ENCODE results near the gene MRPL28. TPM values are rescaled to one million over a fixed set of nuclear protein-coding genes. Genes with fewer than 3 reads are reported as not detected.
A peak's percentile ranks its signal among the peaks of the same experiment; 100 is the strongest.

The MRPL28 gene
- total and polyA plus RNA-seq, 8 donors, result 39.6 to 59.4 (median 46.8) TPM

DNA sequence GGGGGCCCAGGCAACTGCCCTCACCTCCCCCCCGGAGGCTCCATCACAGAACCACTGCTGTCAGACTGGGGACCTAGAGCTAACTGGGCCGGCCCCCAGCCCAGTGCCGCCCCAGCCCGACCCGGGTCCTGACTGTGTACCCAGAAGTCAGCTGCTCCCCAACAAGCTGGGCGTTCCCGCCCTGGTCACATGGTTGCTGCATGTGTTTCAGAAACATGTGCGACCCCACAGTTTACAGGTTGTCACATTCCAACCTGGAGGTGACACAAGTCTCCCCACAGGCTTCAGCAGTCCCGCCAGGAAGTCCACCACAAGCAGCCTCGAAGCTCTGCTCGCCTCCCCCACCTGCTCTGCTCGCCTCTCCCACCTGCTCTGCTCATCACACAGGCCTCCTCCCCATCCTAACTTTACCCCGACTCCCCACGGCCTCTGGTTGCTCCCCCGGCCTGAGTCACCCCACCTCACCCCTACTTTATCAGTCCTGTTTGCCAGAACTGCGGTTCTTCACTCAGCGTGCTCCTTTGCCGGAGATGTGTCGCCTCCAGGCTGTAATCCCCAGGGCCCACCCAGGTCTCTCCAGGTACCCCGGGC, 968 bp downstream of the MRPL28 start:
- no peak overlapping the region for H3K27ac ChIP-seq
- no peaks in the 10 kb centered on the region for H3K9me3 ChIP-seq
- DNase-seq (peak in 1 of 4 donors; percentile 81), ATAC-seq (no peak)
- H3K27me3 ChIP-seq, result peaks cover 0 to 7% of the 10 kb centered on the region in 2 donors
- TF ChIP-seq, protein P1, sequence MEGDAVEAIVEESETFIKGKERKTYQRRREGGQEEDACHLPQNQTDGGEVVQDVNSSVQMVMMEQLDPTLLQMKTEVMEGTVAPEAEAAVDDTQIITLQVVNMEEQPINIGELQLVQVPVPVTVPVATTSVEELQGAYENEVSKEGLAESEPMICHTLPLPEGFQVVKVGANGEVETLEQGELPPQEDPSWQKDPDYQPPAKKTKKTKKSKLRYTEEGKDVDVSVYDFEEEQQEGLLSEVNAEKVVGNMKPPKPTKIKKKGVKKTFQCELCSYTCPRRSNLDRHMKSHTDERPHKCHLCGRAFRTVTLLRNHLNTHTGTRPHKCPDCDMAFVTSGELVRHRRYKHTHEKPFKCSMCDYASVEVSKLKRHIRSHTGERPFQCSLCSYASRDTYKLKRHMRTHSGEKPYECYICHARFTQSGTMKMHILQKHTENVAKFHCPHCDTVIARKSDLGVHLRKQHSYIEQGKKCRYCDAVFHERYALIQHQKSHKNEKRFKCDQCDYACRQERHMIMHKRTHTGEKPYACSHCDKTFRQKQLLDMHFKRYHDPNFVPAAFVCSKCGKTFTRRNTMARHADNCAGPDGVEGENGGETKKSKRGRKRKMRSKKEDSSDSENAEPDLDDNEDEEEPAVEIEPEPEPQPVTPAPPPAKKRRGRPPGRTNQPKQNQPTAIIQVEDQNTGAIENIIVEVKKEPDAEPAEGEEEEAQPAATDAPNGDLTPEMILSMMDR (IDR thresholded peaks at IDR 0.05), result no peak
- intact Hi-C loops (cut with DNase I), result no loop called here
- H3K4me1 ChIP-seq, result peaks cover 11 to 23% of the 10 kb centered on the region in 2 donors
- peaks cover 0 to 67% of the 10 kb centered on the region in 2 donors for H3K36me3 ChIP-seq
- peak overlapping the region in 1 of 2 donors; percentile 45 for H3K4me3 ChIP-seq

GRCh38 chr16:368388-369158, 1.8 kb downstream of the MRPL28 start:
- ATAC-seq (no peak), DNase-seq (peak in 1 of 4 donors; percentile 76)
- H3K9me3 ChIP-seq, result no peaks in the 10 kb centered on the region
- H3K36me3 ChIP-seq, result peaks cover 0 to 59% of the 10 kb centered on the region in 2 donors
- no peak overlapping the region for H3K4me3 ChIP-seq
- no peak overlapping the region for H3K27ac ChIP-seq
- H3K27me3 ChIP-seq, result peaks cover 0 to 15% of the 10 kb centered on the region in 2 donors
- TF ChIP-seq, protein P1 (IDR thresholded peaks at IDR 0.05), result no peak
- intact Hi-C loops (cut with DNase I), result no loop called here
- peaks cover 11 to 23% of the 10 kb centered on the region in 2 donors for H3K4me1 ChIP-seq

- Histone ChIP-seq H3K9me3 (no peaks in the 10 kb centered on the region), H3K4me3 (no peak overlapping the region), H3K36me3 (peaks cover 0 to 48% of the 10 kb centered on the region in 2 donors), H3K4me1 (peaks cover 11 to 25% of the 10 kb centered on the region in 2 donors), H3K27me3 (peaks cover 0 to 23% of the 10 kb centered on the region in 2 donors), H3K27ac (no peak overlapping the region)
- ATAC-seq (no peak), DNase-seq (peak in 1 of 4 donors; percentile 72)
- intact Hi-C loops (cut with DNase I), result no loop called here
- TF ChIP-seq, protein P1 (IDR thresholded peaks at IDR 0.05), result no peak
Observed at GRCh38 chr16:367333-367903, 2.9 kb downstream of the MRPL28 start.

DNA sequence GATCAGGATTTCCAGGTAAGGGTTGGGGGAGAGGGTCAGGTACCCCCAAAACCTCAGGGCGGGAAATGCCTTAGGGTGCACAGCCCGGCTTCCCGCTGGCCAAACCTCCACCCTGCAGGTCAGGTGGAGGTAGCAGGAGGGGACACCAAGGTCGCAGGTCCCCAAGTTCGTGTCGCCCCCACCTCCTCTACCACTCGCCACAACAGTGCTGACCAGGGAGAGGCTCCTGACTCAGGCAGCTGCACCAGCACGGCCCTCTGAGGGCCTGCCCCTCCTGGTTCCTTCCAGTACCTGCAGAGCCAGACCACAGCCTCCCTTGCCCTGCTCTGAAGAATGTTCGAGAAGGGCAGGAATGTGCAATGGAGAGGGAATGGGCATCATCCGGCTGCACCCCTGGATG, 3.9 kb downstream of the MRPL28 start:
- intact Hi-C loops (cut with DNase I), result no loop called here
- H3K27me3 ChIP-seq, result peaks cover 0 to 23% of the 10 kb centered on the region in 2 donors
- no peak overlapping the region for H3K27ac ChIP-seq
- peak in 1 of 4 donors; percentile 33 for DNase-seq
- H3K9me3 ChIP-seq, result no peaks in the 10 kb centered on the region
- ATAC-seq, result no peak
- no peak overlapping the region for H3K4me3 ChIP-seq
- TF ChIP-seq, protein P1 (IDR thresholded peaks at IDR 0.05), result no peak
- H3K36me3 ChIP-seq, result peaks cover 0 to 38% of the 10 kb centered on the region in 2 donors
- peaks cover 11 to 31% of the 10 kb centered on the region in 2 donors for H3K4me1 ChIP-seq
